Measurements from ENCODE around the gene DOCK4.

DNA sequence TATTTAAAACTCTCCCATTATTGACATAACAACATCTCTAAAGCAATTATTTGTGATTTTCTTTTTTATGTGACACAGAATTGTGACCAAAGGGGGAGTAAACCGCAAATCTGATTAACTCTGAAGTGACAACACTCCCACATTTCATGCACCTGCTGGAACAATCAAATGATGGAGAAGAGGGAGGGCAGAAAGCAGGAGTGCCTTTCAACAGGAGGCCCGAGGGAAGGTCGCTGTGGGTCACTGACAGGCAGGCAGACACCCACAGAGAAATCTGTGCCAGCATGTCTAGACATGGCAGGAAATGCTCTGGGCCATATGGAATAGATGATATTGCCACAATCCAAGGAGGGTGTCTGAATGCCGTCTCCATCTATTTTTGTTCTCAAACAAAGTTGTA, 247.3 kb downstream of the DOCK4 start:
- TF ChIP-seq POLR2AphosphoS5 (IDR thresholded peaks at IDR 0.05; ENCODE audit: low read length) (no peak), EZH2 (IDR thresholded peaks at IDR 0.05; ENCODE audit: borderline replicate concordance, control insufficient read depth, low read depth, low read length) (no peak), PML (IDR thresholded peaks at IDR 0.05; ENCODE audit: low read length) (no peak), SMC3 (IDR thresholded peaks at IDR 0.05; ENCODE audit: borderline replicate concordance, low read length) (no peak), LARP7 (IDR thresholded peaks at IDR 0.05) (no peak), RFX5 (IDR thresholded peaks at IDR 0.05; ENCODE audit: low read depth, low read length) (no peak)
- TF ChIP-seq, protein P1, sequence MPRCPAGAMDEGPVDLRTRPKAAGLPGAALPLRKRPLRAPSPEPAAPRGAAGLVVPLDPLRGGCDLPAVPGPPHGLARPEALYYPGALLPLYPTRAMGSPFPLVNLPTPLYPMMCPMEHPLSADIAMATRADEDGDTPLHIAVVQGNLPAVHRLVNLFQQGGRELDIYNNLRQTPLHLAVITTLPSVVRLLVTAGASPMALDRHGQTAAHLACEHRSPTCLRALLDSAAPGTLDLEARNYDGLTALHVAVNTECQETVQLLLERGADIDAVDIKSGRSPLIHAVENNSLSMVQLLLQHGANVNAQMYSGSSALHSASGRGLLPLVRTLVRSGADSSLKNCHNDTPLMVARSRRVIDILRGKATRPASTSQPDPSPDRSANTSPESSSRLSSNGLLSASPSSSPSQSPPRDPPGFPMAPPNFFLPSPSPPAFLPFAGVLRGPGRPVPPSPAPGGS (IDR thresholded peaks at IDR 0.05; ENCODE audit: borderline replicate concordance, insufficient read depth, low read depth, low read length, poor library complexity, severe bottlenecking): no peak
